GM21528 (cell line): ENCODE data around the gene AGPAT2.

Experiments used
- ATAC-seq: cut with Tn5 transposase; IDR thresholded peaks from one replicate; pipeline ENCODE4 v1.9.1; 2021; ENCODE audit warnings: mild to moderate bottlenecking, moderate library complexity; ENCODE audit not compliant: unreplicated experiment, low FRiP score

AGPAT2 gene

GRCh38 chr9:136665111-136665703 is 22.1 kb downstream of the AGPAT2 start:
- no peak for ATAC-seq

GRCh38 chr9:136664000-136664915 is 23.0 kb downstream of the AGPAT2 start:
- ATAC-seq = no peak

GRCh38 chr9:136662656-136663581 is 24.3 kb downstream of the AGPAT2 start, which contains the start of gene EGFL7:
Gene EGFL7 (plus strand): TSS chr9:136662916. CDS start chr9:136668283, 5,367 bp downstream.
- no peak for ATAC-seq

DNA sequence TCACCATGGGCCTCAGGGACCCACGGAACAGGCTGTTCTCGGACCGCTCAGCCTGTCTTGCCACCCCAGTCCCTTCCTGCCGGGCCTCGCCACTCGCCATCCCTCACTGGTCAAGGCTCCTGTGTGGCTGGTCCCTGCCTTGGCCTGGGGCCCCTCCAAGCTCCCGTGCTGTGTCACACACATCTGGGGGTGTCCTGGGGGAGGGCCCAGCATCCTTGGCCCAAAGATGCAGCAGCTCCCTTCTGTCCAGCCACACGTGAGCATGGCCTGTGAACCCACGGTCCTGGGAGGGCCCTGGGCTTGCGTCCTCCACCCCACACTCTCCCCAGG is 25.0 kb downstream of the AGPAT2 start:
- ATAC-seq = no peak

DNA sequence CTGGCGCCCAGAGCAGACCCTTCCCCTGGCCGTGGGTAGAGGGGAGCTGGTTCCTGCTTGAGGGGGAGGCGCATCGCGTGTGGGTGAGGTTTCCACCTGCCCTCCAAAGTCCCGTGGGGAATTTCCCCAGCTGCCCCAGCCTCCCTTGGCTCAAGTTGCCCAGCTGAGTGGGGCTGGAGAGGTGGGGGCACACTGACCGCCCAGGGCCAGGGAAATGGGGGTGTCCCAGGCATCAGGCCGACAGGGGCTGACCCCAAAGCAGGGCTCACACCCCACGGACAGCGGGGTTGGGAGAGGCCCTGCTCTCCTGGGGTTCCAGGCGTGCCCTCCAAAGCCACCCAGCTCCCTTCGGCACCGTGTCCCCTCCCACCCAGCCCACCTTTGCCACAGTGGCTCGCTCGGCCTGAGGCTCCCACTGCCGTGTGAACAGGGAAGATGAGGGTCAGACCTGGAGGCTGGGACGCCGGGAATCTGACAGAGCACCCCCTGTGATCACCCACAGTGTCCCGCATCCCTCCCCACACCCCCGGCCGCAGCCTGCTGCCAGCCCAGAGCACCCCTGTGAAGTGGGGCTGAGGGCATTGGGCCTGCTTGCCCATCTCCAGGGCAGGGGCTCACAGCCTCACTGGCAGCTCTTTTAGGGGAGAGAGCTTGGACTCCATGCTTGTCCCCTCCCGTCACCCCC is 25.5 kb downstream of the AGPAT2 start:
- ATAC-seq = no peak

DNA sequence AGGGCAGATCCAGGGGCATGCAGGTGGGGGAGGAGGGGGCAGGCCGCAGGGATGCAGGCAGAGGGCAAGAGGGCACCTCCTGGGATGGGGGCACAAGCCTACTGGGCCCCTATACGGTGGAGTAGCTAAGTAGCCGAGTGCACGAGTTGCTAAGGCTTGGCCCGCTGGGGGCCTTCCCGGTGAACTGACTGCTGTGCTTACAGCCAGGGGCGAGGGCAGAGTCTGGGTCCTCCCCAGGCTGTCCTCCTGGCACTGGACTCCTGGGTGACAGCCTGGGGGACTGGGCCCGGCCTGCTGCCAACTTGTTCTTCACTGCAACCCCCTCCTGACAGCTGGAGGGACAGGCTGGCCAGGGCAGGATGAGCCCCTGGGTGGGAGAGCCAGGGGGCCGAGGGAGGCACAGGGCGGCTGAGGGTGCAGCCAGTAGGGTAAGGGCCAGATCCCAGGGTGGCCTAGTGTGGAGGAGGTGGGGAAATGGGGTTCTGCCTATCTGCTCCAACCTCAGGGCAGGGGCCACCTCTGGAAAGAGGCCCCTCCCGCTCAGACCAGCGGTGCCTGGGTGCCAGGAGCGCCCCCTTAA is 26.2 kb downstream of the AGPAT2 start:
- ATAC-seq = no peak

DNA sequence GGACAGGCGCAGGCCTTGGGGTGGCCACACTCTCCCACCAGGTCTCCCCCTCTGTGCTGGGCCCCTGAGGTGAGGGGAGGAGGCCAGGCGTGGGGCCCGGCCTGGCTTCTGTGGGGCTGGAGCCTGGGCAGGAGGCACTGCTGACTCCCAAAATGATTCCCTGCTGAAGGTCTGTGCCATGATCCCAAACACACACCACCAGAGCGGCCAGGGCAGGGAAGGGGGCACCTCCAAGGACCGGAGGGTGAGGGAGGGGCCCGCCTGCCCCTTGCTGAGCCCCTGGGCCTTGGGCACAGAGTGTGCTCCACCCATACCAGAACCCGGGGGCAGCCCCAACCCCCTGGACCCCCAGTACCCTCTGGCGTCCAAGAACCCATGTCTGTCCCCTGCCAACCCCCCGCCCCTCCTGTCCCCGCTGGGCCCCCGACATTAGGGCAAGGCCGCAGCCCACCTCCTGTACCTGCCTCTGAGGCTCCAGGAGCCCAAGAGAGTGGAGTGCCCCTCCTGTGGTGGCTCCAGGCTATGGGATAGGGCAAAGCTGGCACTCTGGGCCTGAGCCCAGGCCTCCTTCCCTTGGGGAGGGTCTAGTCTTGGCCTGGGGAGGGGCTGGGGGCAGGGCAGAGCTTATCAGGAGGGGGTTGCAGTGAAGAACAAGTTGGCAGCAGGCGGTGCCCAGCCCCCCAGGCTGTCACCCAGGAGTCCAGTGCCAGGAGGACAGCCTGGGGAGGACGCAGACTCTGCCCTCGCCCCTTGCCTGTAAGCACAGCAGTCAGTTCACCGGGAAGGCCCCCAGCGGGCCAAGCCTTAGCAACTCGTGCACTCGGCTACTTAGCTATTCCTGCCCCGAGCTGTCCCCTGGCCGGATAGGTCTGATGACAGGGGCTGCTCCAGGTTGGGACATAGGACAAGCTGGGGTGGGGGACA is 27.1 kb downstream of the AGPAT2 start:
- ATAC-seq = no peak

DNA sequence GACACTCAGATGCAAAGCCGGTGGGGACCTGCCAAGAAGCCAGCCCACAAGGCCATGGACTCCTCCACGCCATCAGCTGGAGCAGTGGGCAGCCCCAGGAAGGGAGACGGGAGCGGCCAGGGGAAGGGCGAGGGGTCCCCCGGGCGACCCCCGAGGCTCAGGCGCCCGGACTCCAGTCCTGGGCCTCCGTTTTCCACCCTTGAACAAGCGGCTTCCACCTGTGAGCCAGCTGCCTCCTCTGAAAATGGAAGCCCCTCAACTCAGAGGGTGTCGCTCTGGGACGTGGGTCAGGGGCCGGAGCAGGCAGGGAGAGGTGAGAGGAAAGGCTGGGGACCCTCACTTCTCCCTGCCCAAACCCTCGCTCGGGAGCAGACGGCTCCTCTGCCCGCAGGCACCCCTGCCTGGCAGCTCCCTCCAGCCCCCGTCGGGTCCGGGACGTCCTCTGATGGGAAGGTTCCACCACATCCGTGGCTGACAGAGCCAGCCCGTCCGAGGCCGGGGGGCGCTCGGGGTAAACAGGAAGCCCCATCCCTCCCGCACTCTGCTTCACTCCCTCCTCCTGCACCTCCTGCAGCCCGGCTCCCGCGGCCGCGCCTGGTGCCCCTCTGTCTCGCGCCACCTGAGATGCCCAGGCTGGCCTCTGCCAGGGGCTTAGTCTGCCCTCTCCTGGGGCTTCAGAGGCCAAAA is 28.3 kb downstream of the AGPAT2 start:
- ATAC-seq = no peak

DNA sequence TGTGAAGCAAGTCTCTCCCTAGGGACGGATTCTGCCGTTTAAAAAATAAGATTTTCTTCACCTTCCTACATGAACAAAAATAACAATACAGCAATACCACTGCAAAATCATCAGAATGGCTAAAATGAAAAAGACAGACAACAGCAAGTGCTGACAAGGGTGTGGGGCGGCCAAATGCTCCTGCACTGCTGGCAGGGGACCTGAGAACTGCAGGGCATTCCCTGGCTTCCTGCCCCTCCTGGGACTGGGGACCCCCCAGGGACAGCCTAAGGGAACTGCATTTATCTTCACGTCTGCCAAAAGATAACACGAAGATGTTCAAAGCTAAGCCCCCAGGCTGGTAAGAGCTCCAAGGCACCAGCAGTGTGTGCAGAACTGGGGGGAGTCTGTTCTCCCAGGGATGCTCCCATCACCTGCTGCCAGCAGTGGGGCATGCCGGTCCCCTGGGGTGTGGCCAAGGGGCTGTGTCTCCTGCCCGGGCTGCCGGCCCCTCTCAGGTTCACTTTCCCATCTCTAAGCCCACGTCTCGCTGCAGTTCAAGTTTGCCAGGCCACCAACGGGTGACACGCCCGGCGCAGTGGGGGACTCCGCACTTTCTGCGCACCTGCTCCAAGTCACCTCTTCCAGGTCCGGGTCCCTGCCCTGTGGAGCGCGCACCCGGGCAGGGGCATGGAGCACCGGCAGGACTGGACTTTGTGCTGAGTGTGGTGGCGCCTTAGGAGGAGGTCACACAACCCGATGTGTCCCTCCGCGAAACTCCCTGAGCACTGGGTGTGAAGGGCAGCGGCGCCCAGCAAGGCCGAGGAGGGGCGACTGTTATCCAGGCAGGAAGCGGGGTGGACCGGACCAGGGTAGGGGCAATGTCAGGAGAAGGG is 29.0 kb downstream of the AGPAT2 start:
- ATAC-seq = no peak

- ATAC-seq = no peak
Measured at GRCh38 chr9:136656795-136657611, 30.3 kb downstream of the AGPAT2 start.

DNA sequence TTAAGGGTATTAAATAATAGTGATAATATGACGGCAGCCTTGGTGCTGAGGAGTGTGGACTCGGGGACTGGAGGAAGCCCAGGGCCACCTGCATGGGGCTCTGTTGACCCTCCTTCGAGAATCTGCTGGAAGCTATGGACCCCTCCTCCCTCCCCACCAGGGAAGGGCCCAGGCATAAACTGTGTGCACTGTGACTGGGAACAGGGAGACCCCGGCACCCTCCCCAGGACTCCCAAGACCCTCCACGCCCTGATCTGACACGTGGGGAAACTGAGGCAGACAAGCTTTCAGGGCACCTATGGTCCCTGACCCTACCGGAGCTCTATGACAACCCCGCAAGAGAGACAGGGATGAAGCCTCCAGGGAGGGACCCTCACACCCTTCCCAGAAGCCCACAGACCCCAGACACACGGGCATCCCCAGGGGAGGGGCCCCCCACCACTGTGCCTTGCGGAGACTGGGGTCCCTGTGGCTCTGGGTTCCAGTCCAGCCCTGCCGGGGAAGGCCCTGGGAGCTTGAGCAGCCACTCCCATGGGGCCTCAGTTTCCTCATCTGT is 31.0 kb downstream of the AGPAT2 start:
- no peak for ATAC-seq

GRCh38 chr9:136655536-136656182 is 31.6 kb downstream of the AGPAT2 start:
- ATAC-seq = no peak

GRCh38 chr9:136654820-136655535 is 32.3 kb downstream of the AGPAT2 start:
- no peak for ATAC-seq

DNA sequence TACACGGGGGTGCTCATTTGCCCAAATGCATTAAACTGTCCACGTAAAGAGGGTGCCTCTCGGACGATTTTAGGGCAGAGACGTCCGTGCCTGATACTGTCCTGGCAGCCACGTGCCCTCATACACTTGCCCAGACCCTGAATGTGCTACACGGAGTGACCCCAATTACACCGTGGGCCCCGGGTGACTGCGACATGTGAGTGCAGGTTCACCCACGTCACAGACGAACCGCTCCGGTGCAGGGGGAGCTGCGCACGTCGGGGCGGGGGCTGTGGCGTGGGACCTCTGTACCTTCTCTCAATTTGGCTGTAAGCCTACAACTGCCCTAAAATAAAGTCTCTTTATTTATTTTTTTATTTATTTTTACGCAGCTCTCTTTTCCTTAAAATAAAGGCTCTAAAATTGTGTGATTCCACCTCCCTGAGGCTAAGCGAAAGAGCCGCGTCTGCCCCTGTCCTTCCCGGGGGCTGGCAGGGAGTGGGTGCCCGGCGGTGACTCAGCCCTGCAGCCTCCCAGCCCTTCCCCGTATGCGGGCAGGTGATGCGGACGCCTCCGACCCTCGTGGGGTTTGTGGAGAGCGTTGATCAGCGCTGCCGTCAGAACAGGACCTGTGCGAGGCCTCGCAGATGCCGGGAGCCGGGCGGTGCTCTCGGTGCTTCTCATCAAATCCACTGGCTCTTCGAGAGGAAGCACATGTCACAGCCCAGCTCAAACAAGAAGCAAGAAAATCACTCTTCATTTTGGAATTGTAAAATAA is 33.8 kb downstream of the AGPAT2 start:
- ATAC-seq = no peak
